Right hindlimb (tissue), 1 donor: ENCODE measurements around the gene PTPRH.

Experiments
- DNase-seq: peaks from one replicate; pipeline ENCODE4 v3.0.0-alpha.2; 2018

The PTPRH gene

DNA sequence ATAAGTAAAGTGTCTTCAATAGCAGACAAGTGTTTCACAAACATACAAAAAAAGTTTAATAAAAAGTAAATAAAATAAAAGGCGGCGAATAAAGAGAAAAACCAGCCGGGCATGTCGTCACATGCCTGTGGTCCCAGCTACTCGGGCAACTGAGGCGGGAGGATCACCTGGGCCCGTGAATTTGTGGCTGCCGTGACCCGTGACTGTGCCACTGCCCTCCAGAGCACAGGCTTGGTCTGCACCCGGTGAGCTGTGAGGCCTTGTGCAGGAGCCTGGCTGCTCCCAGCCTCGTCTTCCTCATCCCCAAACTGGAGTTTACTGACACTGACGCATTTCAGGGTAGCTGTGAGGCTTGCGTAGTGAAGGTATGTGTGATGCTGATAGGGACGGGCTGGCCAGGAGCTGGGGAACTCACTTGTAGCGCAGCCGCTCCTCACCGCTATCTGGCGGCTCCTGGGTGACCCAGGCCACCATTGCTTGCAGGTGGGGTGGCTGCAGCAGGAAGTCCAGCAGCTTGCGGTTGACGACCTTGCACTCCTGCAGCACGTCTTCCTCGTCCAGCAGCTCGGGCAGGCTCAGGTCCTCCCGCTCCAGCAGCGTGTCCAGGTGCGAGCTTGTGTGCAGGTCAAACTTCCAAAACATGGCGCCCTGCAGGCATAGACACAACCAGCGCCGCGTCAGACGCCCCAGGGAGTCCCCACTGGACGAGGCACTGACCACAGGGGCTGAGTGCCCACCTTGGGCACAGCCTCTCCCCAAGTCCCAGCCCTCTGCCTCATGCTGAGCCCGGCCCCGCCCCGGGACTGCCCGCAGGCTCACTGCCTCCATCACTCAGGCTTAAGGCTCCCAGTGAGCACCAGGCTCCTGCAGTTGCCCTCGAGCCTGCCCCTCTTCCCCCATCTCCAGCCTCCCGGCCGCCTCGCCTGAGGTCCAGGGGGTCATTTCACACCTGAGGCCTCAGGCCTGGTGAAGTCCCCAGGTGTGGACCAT lies 37.5 kb upstream of the PTPRH start:
- DNase-seq = no peak

- no peak for DNase-seq
Measured at GRCh38 chr19:55245236-55245904, 36.1 kb upstream of the PTPRH start.

GRCh38 chr19:55244004-55244680 lies 34.8 kb upstream of the PTPRH start:
- DNase-seq = peak; percentile 3

- DNase-seq = no peak
Measured at GRCh38 chr19:55242517-55242916, 33.2 kb upstream of the PTPRH start.

GRCh38 chr19:55241935-55242464 lies 32.7 kb upstream of the PTPRH start:
- no peak for DNase-seq

GRCh38 chr19:55241143-55241934 lies 32.0 kb upstream of the PTPRH start:
- no peak for DNase-seq

DNA sequence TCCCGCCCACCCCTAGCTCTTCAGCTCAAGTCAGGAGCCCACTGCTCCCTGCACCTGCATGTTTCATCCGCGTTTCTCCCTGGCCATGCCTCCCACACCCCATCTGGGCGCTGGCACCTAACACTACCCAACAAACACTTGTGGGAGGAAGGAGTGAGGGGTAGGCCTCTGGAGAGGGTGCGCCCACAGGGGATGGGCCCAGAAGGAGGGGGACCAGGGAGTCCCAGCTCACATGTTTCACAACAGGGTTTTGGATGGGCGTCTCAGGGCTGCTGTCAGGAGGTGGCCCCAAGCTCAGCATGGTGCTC lies 31.4 kb upstream of the PTPRH start:
- no peak for DNase-seq

DNA sequence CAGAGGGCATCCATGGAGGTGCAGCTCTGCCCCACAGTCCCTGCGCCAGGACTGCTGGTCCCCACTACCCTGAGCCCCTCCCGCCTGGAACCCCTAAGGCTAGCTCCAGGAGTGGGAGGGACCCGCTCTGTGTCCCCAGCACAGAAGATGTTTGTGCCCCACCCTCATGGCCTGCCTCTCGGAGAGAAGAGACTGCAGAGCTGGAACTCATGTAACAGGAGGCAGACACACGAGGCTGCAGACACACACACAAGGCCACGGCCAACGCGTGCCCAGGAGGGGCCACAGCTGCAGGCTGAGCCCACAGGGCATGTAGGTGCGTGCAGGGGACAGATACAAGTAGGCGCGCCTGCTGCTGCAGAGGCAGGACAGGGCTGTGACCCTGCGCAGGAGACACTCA lies 29.7 kb upstream of the PTPRH start:
- DNase-seq = no peak

- no peak for DNase-seq
Measured at GRCh38 chr19:55238030-55238429, 28.7 kb upstream of the PTPRH start.

- DNase-seq = no peak
Measured at GRCh38 chr19:55232986-55233385, 23.7 kb upstream of the PTPRH start.

- no peak for DNase-seq
Measured at GRCh38 chr19:55232286-55232602, 22.9 kb upstream of the PTPRH start.

GRCh38 chr19:55231391-55232285 lies 22.3 kb upstream of the PTPRH start:
- peak; percentile 13 for DNase-seq

GRCh38 chr19:55230780-55231179 lies 21.5 kb upstream of the PTPRH start:
- DNase-seq = no peak

- DNase-seq = no peak
Measured at GRCh38 chr19:55230329-55230728, 21.0 kb upstream of the PTPRH start.

GRCh38 chr19:55229789-55230182 lies 20.5 kb upstream of the PTPRH start:
- DNase-seq = no peak

DNA sequence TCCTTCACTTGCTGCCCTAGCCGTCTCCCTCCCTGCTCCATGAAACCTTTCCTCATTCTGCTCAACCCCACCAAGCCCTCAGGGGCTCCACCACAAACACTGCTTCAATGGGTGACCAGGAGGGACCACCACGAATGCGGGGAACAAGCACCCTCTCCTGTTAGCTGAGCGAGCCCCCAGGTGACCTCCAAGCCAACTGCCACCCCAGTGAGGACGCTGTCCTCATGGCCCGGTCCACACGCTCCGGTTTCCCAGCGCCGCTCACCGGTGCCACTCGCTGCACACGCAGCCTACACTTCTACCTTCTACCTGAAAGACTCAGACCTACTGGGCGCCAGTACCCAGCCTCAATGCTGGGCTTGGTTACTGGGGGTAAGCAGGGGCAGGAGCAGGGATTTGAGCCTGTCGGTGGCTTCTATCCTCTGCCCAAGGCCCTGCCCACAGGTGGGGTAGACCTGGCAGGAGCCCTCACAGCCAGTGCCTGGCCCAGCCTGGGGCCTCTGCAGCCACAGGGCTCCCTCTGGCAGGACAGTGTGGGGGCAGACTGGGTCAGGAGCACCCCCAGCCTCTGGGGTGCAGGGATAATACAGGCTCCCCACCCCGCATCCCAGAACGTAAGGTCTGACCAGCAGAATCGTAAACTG lies 20.0 kb upstream of the PTPRH start:
- no peak for DNase-seq

DNA sequence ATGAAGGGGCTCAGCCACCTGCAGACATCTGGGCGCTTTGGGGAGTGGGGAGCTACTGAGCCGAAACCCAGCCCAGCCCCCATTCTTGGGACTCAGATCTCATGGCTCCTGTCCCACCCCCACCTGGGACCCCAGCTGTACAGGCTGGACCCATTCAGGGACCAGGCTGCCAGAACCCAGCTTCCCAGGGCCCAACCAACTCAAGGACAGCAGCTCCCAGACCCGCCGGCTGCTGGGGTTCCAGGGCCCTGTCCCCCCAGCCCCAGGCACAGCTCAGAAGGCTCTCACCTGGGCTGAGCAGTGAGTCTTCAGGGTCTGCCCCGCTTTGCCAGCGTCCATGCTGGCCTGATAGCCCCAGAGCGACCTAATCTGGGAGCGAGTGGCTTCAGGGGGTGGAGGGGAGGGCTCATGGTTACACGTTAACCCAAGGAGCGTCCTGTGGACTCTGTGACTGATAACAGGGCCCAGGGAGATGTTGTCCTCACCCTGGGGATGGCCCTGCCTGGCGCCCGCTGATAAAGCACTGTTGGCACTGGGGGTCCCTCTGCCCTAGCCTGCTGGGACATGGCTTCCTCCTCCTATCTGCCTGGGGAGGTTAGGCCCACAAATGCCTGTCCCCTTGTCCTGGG lies 19.2 kb upstream of the PTPRH start, which contains the start of gene TMEM86B:
TMEM86B (minus strand) TSS at position 361 of the 629 bp plus-strand sequence; CDS start at position 339, 22 bp downstream.
- no peak for DNase-seq

DNA sequence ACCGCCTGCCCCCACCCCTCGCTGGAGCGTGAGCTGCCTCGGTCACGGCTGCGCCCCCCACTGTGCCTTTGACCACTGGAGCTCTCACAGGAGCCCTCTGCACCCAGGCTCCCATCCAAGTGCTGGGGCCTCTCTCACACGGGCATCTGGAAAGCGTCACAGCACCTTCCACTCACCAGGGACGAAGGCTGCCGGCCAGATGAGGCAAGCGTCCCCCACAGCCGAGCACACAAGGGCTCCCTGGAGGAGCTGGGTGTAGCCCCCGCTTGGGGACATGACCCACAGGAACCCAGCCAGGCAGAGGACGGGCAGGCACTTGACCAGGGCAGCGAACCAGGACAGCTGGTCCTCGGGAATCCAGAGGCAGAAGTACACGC lies 18.7 kb upstream of the PTPRH start:
- DNase-seq = no peak

GRCh38 chr19:55227241-55228014 lies 18.1 kb upstream of the PTPRH start:
- no peak for DNase-seq

DNA sequence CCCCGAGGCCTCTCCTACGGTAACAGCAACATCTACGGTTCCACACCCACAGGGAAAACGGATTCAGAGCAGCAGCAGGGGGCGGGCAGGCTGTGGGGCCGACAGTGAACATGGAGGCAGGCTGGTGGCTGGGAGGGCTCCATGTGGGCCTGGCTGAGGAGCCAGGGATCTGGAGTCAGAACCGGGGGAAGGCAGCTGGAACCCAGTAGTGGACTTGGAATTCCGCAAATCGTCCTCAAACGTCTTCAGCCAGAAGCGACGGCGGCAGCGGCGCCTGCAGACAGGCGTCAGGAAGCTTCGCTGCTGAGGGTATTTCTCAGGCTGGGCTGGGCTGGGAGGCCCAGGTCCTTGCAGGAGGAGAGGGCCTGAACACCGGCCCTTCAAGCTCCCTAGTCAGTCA lies 17.5 kb upstream of the PTPRH start:
- DNase-seq = no peak
